Keratinocyte (primary cell): Measurements from ENCODE around the gene DUSP18. TPM values are rescaled to one million over a fixed set of nuclear protein-coding genes. Genes with fewer than 3 reads are reported as not detected.

Source experiments
- DNase-seq: peaks from one replicate; pipeline ENCODE4 v3.0.0-alpha.2; 2011; ENCODE audit warnings: low read depth, missing footprints, low spot score
- FAIRE-seq: peaks from 2 replicates; lab custom pipeline; 2011; peaks lifted over from hg19 to GRCh38; lab: Jason Lieb, UNC
- H2AFZ ChIP-seq: 2 replicates; pipeline ENCODE4 v1.6.0; 2012; ENCODE audit warnings: low read length, control low read depth, inconsistent platforms; ENCODE audit not compliant: control insufficient read depth
- H3K27ac ChIP-seq: 2 replicates; pipeline ENCODE4 v1.5.1; 2011; ENCODE audit warnings: low read length; ENCODE audit not compliant: control insufficient read depth, insufficient read depth
- H3K27me3 ChIP-seq: 3 replicates; pipeline ENCODE4 v1.6.0; 2011; ENCODE audit warnings: low read length; ENCODE audit not compliant: control insufficient read depth, insufficient read depth; ENCODE audit errors: extremely low read depth
- H3K36me3 ChIP-seq, 2 experiments: 2 replicates in 1 of 2; 3 replicates in 1 of 2; pipeline ENCODE4 v1.5.1; 2011; ENCODE audit warnings: low read length in 2 of 2, mild to moderate bottlenecking in 1 of 2; ENCODE audit not compliant: control insufficient read depth in 2 of 2, insufficient read depth in 2 of 2; ENCODE audit errors: extremely low read depth in 1 of 2
- H3K4me1 ChIP-seq: 3 replicates; pipeline ENCODE4 v1.5.1; 2011; ENCODE audit warnings: low read length; ENCODE audit not compliant: control insufficient read depth, insufficient read depth; ENCODE audit errors: extremely low read depth
- H3K4me2 ChIP-seq: 3 replicates; pipeline ENCODE4 v1.6.0; 2011; ENCODE audit warnings: low read depth, low read length; ENCODE audit not compliant: control insufficient read depth, insufficient read depth; ENCODE audit errors: extremely low read depth
- H3K4me3 ChIP-seq, 3 experiments: fragments of 200-600 bp in 1 of 3; sonication (generic) in 1 of 3; 2 replicates in 2 of 3; 3 replicates in 1 of 3; pipeline ENCODE4 v1.5.1; 2011 to 2016; ENCODE audit warnings: low read length in 3 of 3, mild to moderate bottlenecking in 3 of 3, control low read depth in 2 of 3, inconsistent platforms in 1 of 3, low read depth in 1 of 3, mixed read lengths in 1 of 3, mixed run types in 1 of 3, moderate library complexity in 1 of 3; ENCODE audit not compliant: control insufficient read depth in 2 of 3, insufficient read depth in 2 of 3; ENCODE audit errors: extremely low read depth in 1 of 3
- H3K79me2 ChIP-seq: 2 replicates; pipeline ENCODE4 v1.6.0; 2012; ENCODE audit warnings: low read length; ENCODE audit not compliant: control insufficient read depth, insufficient read depth
- H3K9ac ChIP-seq: 3 replicates; pipeline ENCODE4 v1.6.0; 2011; ENCODE audit warnings: low read length; ENCODE audit not compliant: control insufficient read depth, insufficient read depth; ENCODE audit errors: extremely low read depth
- H3K9me1 ChIP-seq: 3 replicates; pipeline ENCODE4 v1.6.0; 2011; ENCODE audit warnings: low read length; ENCODE audit not compliant: control insufficient read depth, insufficient read depth; ENCODE audit errors: extremely low read depth
- H3K9me3 ChIP-seq: 2 replicates; pipeline ENCODE4 v1.5.1; 2012; ENCODE audit warnings: low read depth, low read length; ENCODE audit not compliant: control insufficient read depth
- H4K20me1 ChIP-seq: 3 replicates; pipeline ENCODE4 v1.6.0; 2011; ENCODE audit warnings: low read length; ENCODE audit not compliant: control insufficient read depth, insufficient read depth; ENCODE audit errors: extremely low read depth
- EZH2 ChIP-seq: IDR thresholded peaks from one replicate; pipeline ENCODE4 v1.6.1; 2012; ENCODE audit warnings: inconsistent platforms, mild to moderate bottlenecking, low read length, moderate library complexity
- dilution Hi-C: fragments of 300-500 bp; cut with MboI; formaldehyde crosslinking; loops from one replicate; pipeline ENCODE4 v1.7.0; 2020; ENCODE audit warnings: low sequenced_read_pairs; ENCODE audit not compliant: extremely low pct_ligation_motif_present
- polyA plus RNA-seq, 5 experiments: library from polyadenylated mRNA; depleted of rRNA in 3 of 5; stranded (reverse) in 3 of 5; stranded (forward) in 1 of 5; unstranded in 1 of 5; fragments of >200 nt; gene quantifications; 1 replicate in 1 of 5; 2 replicates in 3 of 5; 3 replicates in 1 of 5; pipeline versions ENCODE4 v1.2.1 to v1.2.3, GENCODE V29; 2011 to 2012; ENCODE audit warnings: missing spikeins in 2 of 5, low read depth in 1 of 5, low replicate concordance in 1 of 5
- TF ChIP-seq, protein P1 (sequence below), 3 experiments: IDR thresholded peaks in 1 of 3; conservative IDR thresholded peaks in 1 of 3; optimal IDR thresholded peaks in 1 of 3; 2 replicates in 2 of 3; 3 replicates in 1 of 3; pipeline versions ENCODE3 to v1.5.1; 2011; ENCODE audit warnings: low read length in 3 of 3, mild to moderate bottlenecking in 3 of 3, moderate library complexity in 2 of 3, control low read depth in 1 of 3, inconsistent platforms in 1 of 3; ENCODE audit not compliant: insufficient read depth in 2 of 3; ENCODE audit errors: extremely low read depth in 1 of 3

Gene DUSP18
- polyA plus RNA-seq, 1 donor (not counting 4 experiments of a cell fraction or from before 2014, with no cell fraction given), result 12.6 TPM

DNA sequence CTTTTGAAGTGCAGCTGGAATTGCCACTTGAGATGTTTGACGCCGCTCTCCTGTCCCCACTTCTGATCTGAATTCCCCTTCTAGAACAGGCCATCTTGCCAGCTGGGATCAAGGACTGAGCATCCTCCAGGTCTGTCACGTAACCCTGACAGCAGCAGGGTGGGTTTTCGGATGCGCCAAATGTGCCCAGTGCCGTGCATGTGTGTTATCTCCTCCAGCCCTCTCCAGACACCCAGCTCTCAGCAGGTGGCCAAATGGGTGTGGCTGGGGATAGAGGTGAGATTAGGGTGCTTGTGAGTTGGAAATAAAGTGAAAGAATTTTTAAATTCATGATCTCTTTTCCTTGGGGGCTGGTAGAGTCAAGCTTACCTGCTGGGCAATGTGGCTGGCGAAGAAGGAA lies 30.3 kb upstream of the DUSP18 start:
- H3K27ac ChIP-seq, result no peak overlapping the region
- no peaks in the 10 kb centered on the region for H4K20me1 ChIP-seq
- FAIRE-seq (no peak), DNase-seq (no peak)
- no peak for TF ChIP-seq EZH2
- dilution Hi-C loops, result no loop called here
- no peak overlapping the region for H2AFZ ChIP-seq
- no peak overlapping the region for H3K4me2 ChIP-seq
- H3K9me3 ChIP-seq, result no peaks in the 10 kb centered on the region
- no peaks in the 10 kb centered on the region for H3K36me3 ChIP-seq
- no peak overlapping the region for H3K9ac ChIP-seq
- H3K4me1 ChIP-seq, result peaks cover 4% of the 10 kb centered on the region
- no peaks in the 10 kb centered on the region for H3K27me3 ChIP-seq
- H3K9me1 ChIP-seq, result no peaks in the 10 kb centered on the region
- H3K4me3 ChIP-seq, result no peak overlapping the region
- H3K79me2 ChIP-seq, result no peaks in the 10 kb centered on the region

DNA sequence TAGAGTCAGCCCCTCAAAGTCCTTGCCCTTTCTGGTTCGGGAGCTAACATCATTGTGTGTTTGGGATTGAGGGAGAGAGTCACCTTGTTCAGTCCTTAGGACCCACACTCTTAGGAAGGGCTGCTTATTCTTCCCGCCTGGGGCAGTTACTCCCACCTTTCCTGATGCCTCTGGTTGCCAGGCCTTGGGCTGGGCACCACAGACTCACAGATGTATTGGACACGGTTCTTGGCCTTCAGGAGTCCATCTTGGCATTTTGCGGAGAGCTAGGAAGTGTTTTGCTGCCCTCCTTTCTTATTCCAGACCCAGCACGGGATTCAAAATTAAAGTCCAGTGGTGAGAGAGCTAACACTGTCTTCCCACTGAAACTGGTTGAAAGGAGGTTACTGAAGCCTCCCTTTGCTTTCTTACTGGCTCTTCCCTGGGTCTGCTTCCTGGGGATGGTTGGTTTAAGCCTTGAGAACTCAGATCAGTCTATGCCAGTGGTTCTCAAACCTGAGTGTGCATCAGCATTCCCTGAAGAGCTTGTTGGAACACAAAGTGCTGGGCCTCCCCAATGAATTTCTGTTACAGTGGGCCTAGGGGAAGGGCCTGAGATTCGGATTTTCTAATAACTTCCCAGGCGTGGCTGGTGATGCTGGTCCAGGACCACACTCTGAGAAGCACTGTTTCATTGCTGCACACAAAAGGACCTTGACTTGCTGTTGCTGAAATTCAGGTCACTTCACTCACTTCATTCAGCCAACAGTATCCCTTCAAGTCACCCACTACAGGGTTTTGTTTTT lies 28.4 kb upstream of the DUSP18 start:
- Histone ChIP-seq H3K79me2 (no peaks in the 10 kb centered on the region), H3K27me3 (no peaks in the 10 kb centered on the region), H3K4me3 (no peak overlapping the region), H2AFZ (no peak overlapping the region), H3K36me3 (no peaks in the 10 kb centered on the region), H4K20me1 (no peaks in the 10 kb centered on the region), H3K4me2 (no peak overlapping the region), H3K9ac (no peak overlapping the region), H3K9me3 (no peaks in the 10 kb centered on the region), H3K9me1 (no peaks in the 10 kb centered on the region), H3K4me1 (peaks cover 4% of the 10 kb centered on the region), H3K27ac (no peak overlapping the region)
- no peak for FAIRE-seq
- no peak for DNase-seq
- TF ChIP-seq EZH2, result no peak
- TF ChIP-seq, protein P1, sequence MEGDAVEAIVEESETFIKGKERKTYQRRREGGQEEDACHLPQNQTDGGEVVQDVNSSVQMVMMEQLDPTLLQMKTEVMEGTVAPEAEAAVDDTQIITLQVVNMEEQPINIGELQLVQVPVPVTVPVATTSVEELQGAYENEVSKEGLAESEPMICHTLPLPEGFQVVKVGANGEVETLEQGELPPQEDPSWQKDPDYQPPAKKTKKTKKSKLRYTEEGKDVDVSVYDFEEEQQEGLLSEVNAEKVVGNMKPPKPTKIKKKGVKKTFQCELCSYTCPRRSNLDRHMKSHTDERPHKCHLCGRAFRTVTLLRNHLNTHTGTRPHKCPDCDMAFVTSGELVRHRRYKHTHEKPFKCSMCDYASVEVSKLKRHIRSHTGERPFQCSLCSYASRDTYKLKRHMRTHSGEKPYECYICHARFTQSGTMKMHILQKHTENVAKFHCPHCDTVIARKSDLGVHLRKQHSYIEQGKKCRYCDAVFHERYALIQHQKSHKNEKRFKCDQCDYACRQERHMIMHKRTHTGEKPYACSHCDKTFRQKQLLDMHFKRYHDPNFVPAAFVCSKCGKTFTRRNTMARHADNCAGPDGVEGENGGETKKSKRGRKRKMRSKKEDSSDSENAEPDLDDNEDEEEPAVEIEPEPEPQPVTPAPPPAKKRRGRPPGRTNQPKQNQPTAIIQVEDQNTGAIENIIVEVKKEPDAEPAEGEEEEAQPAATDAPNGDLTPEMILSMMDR (optimal IDR thresholded peaks at IDR 0.05 in 1 of 3, IDR thresholded peaks at IDR 0.05 in 1 of 3, conservative IDR thresholded peaks at IDR 0.05 in 1 of 3; ENCODE audit: extremely low read depth in 1 of 3, insufficient read depth in 2 of 3, low read length in 3 of 3), result no peak
- dilution Hi-C loops, result no loop called here
